Myocyte (in vitro differentiated cells): Measurements from ENCODE around the gene LRRC37B. TPM values are rescaled to one million over a fixed set of nuclear protein-coding genes. Genes with fewer than 3 reads are reported as not detected.
"Not testable (repeated sequence)": the region's sequence is repeated elsewhere in the genome, so short reads cannot be mapped to it uniquely, and the experiment has no call there.

Experiments
- DNase-seq: peaks from one replicate; pipeline ENCODE4 v3.0.0-alpha.2; 2012; ENCODE audit warnings: low read depth
- total RNA-seq: library from RNA; depleted of rRNA; stranded (reverse); fragments of >200 nt; gene quantifications from 2 replicates; pipeline ENCODE4 v1.2.3, GENCODE V29; 2014

LRRC37B gene
- total RNA-seq, 1 donor from 2014 or later, result 7.0 TPM

GRCh38 chr17:32041306-32041875 lies 34.2 kb downstream of the LRRC37B start:
- not testable (repeated sequence) for DNase-seq

GRCh38 chr17:32042266-32042665 lies 35.1 kb downstream of the LRRC37B start:
- DNase-seq, result not testable (repeated sequence)

GRCh38 chr17:32045611-32046010 lies 38.4 kb downstream of the LRRC37B start:
- DNase-seq, result not testable (repeated sequence)

- DNase-seq, result not testable (repeated sequence)
These were observed 40.5 kb downstream of the LRRC37B start for GRCh38 chr17:32047663-32048062.

GRCh38 chr17:32054985-32055384 lies 47.8 kb downstream of the LRRC37B start:
- DNase-seq, result not testable (repeated sequence)

GRCh38 chr17:32055425-32055824 lies 48.2 kb downstream of the LRRC37B start:
- DNase-seq, result not testable (repeated sequence)

GRCh38 chr17:32056500-32056899 lies 49.3 kb downstream of the LRRC37B start:
- not testable (repeated sequence) for DNase-seq

- not testable (repeated sequence) for DNase-seq
These were observed 50.4 kb downstream of the LRRC37B start for GRCh38 chr17:32057460-32058105.

GRCh38 chr17:32060695-32061094 lies 53.5 kb downstream of the LRRC37B start:
- not testable (repeated sequence) for DNase-seq

GRCh38 chr17:32061840-32062239 lies 54.7 kb downstream of the LRRC37B start:
- not testable (repeated sequence) for DNase-seq

- peak; percentile 36 for DNase-seq
These were observed 56.9 kb downstream of the LRRC37B start for GRCh38 chr17:32064091-32064490.

GRCh38 chr17:32066123-32066680 lies 59.0 kb downstream of the LRRC37B start:
- not testable (repeated sequence) for DNase-seq

GRCh38 chr17:32066863-32067642 lies 59.9 kb downstream of the LRRC37B start:
- not testable (repeated sequence) for DNase-seq

GRCh38 chr17:32069067-32069466 lies 61.9 kb downstream of the LRRC37B start:
- peak; percentile 33 for DNase-seq

- DNase-seq, result not testable (repeated sequence)
These were observed 64.8 kb downstream of the LRRC37B start for GRCh38 chr17:32071961-32072360.

GRCh38 chr17:32073131-32073530 lies 65.9 kb downstream of the LRRC37B start:
- DNase-seq, result not testable (repeated sequence)

GRCh38 chr17:32079753-32080152 lies 72.6 kb downstream of the LRRC37B start:
- DNase-seq, result peak; percentile 39

GRCh38 chr17:32083550-32083979 lies 76.4 kb downstream of the LRRC37B start:
- not testable (repeated sequence) for DNase-seq

GRCh38 chr17:32084003-32084941 lies 77.1 kb downstream of the LRRC37B start:
- DNase-seq, result peak; percentile 47
